Measurements from ENCODE around the gene SNRNP25.
"Not testable (repeated sequence)": the region's sequence is repeated elsewhere in the genome, so short reads cannot be mapped to it uniquely, and the experiment has no call there.

The SNRNP25 gene

GRCh38 chr16:53346-54236, at the start of gene SNRNP25, which contains the start of gene POLR3K:
TSS of gene SNRNP25 (plus strand) at chr16:53828. CDS start at chr16:54017, 189 bp downstream.
TSS of gene POLR3K (minus strand) at chr16:53608. CDS start at chr16:53586, 22 bp downstream.
- in situ Hi-C loops (cut with MboI; ENCODE audit: low sequenced_read_pairs, unreplicated experiment): no loop called here
- no peak for TF ChIP-seq CTCF (IDR thresholded peaks at IDR 0.05; ENCODE audit: borderline replicate concordance, control extremely low read depth, extremely low read depth, insufficient read depth, missing control alignments)
- DNase-seq (ENCODE audit: low spot score): peak; percentile 99

GRCh38 chr16:9903-10665, 43.5 kb upstream of the SNRNP25 start:
- no peak for DNase-seq (ENCODE audit: low spot score)
- in situ Hi-C loops (cut with MboI; ENCODE audit: low sequenced_read_pairs, unreplicated experiment): no loop called here
- TF ChIP-seq CTCF (IDR thresholded peaks at IDR 0.05; ENCODE audit: borderline replicate concordance, control extremely low read depth, extremely low read depth, insufficient read depth, missing control alignments): no peak

- in situ Hi-C loops (cut with MboI; ENCODE audit: low sequenced_read_pairs, unreplicated experiment); DNase-seq (ENCODE audit: low spot score): not testable (repeated sequence)
- TF ChIP-seq CTCF (IDR thresholded peaks at IDR 0.05; ENCODE audit: borderline replicate concordance, control extremely low read depth, extremely low read depth, insufficient read depth, missing control alignments): peak; percentile 59
Observed at GRCh38 chr16:10772-11171, 42.9 kb upstream of the SNRNP25 start.

GRCh38 chr16:17062-17765, 36.4 kb upstream of the SNRNP25 start:
- DNase-seq (ENCODE audit: low spot score); in situ Hi-C loops (cut with MboI; ENCODE audit: low sequenced_read_pairs, unreplicated experiment): not testable (repeated sequence)

GRCh38 chr16:20886-21285, 32.7 kb upstream of the SNRNP25 start:
- DNase-seq (ENCODE audit: low spot score); in situ Hi-C loops (cut with MboI; ENCODE audit: low sequenced_read_pairs, unreplicated experiment): not testable (repeated sequence)

- in situ Hi-C loops (cut with MboI; ENCODE audit: low sequenced_read_pairs, unreplicated experiment); DNase-seq (ENCODE audit: low spot score): not testable (repeated sequence)
Observed at GRCh38 chr16:24151-24550, 29.5 kb upstream of the SNRNP25 start.

- in situ Hi-C loops (cut with MboI; ENCODE audit: low sequenced_read_pairs, unreplicated experiment); DNase-seq (ENCODE audit: low spot score): not testable (repeated sequence)
Observed at GRCh38 chr16:25926-26348, 27.7 kb upstream of the SNRNP25 start.

- not testable (repeated sequence) for DNase-seq (ENCODE audit: low spot score)
Observed at GRCh38 chr16:30627-31026, 23.0 kb upstream of the SNRNP25 start.

GRCh38 chr16:33154-33876, 20.3 kb upstream of the SNRNP25 start:
- in situ Hi-C loops (cut with MboI; ENCODE audit: low sequenced_read_pairs, unreplicated experiment); DNase-seq (ENCODE audit: low spot score): not testable (repeated sequence)

More at GRCh38 chr16:30627-31026, 23.0 kb upstream of the SNRNP25 start:
- in situ Hi-C loops (cut with MboI; ENCODE audit: low sequenced_read_pairs, unreplicated experiment): not testable (repeated sequence)
